Right lobe of liver (tissue), 6 donors: ENCODE measurements around the gene SPATA9. TPM values are rescaled to one million over a fixed set of nuclear protein-coding genes. Genes with fewer than 3 reads are reported as not detected.
A peak's percentile ranks its signal among the peaks of the same experiment; 100 is the strongest.

Source experiments
- ATAC-seq, 4 donors: fragments of 200-7000 bp; cut with Tn5 transposase; one replicate each; pipeline ENCODE4 v1.9.1; 2020; ENCODE audit warnings: mild to moderate bottlenecking in 4 of 4, moderate library complexity in 4 of 4
- DNase-seq, 3 donors: peaks; one replicate each; pipeline ENCODE4 v3.0.0-alpha.2; 2020
- H3K27ac ChIP-seq, 3 donors: fragments of 200-600 bp; one replicate each; pipeline ENCODE4 v1.8.0; 2022
- H3K27me3 ChIP-seq, 2 donors: fragments of 200-600 bp; one replicate each; pipeline ENCODE4 v1.8.0; 2022
- H3K36me3 ChIP-seq, 4 donors: fragments of 200-600 bp; sonication (generic) in 1 of 4; one replicate each; pipeline versions ENCODE4 v1.5.1 to v1.8.0; 2017 to 2022; ENCODE audit warnings: control low read depth in 1 of 4
- H3K4me1 ChIP-seq, 4 donors: fragments of 200-600 bp; sonication (generic) in 1 of 4; one replicate each; pipeline versions ENCODE4 v1.5.1 to v1.8.0; 2017 to 2022; ENCODE audit warnings: control low read depth in 1 of 4
- H3K4me3 ChIP-seq, 3 donors: fragments of 200-600 bp; one replicate each; pipeline ENCODE4 v1.8.0; 2022
- H3K9me3 ChIP-seq, 4 donors: fragments of 200-600 bp; sonication (generic) in 1 of 4; one replicate each; pipeline versions ENCODE4 v1.5.1 to v1.8.0; 2017 to 2022; ENCODE audit warnings: control low read depth in 1 of 4
- CTCF ChIP-seq, 4 donors: fragments of 200-600 bp in 3 of 4; fragments of 450-650 bp in 1 of 4; IDR thresholded peaks; one replicate each; pipeline versions ENCODE4 v1.5.1 to v1.8.0; 2016 to 2022; ENCODE audit warnings: antibody characterized with exemption in 4 of 4, mild to moderate bottlenecking in 2 of 4
- POLR2A ChIP-seq: fragments of 450-650 bp; IDR thresholded peaks from one replicate; pipeline ENCODE4 v1.6.1; 2017; ENCODE audit warnings: antibody characterized with exemption, mild to moderate bottlenecking
- WGBS: methylation state at CpG from one replicate; pipeline ENCODE4 v1.1.6; 2018; ENCODE audit warnings: low coverage, low lambda C conversion rate; ENCODE audit not compliant: insufficient coverage; ENCODE audit errors: missing lambda C conversion rate; 5-methylcytosine and 5-hydroxymethylcytosine counted together
- intact Hi-C, 2 donors: fragments of 100-400 bp; cut with DNase I; formaldehyde crosslinking; loops; one replicate each; pipeline versions ENCODE4 v1.11.2 to v1.14.1; 2022
- total RNA-seq, 6 experiments: library from RNA; depleted of rRNA in 2 of 6; stranded (reverse); fragments of >200 nt in 2 of 6; fragmentation: NEBNext Ultra II Directional in 3 of 6; extraction: Animal tissue kit (Norgen Biotek cat#: 25700) in 3 of 6; gene quantifications; one replicate each; pipeline versions ENCODE4 v1.1.0 to v1.2.4, GENCODE V29; 2016 to 2023
- donor health status: DM: no; HTN: yes; CAD: no.
- donor health status: DM: no; HTN: no; CAD: no.
- donor health status: DM: no; HTN: no; CAD: no.
- donor health status: DM: no; HTN: yes; CAD: no.
- donor health status: DM: no; HTN: yes; CAD: no.

The SPATA9 gene
- total RNA-seq, 6 experiments from 2014 or later, result 0.35 to 0.55 (median 0.38) TPM; not detected in 2

GRCh38 chr5:95644351-95645042 lies 38.3 kb downstream of the SPATA9 start:
- ATAC-seq (peak; percentile 20 to 32 (median 30)), DNase-seq (peak in 1 of 3 donors; percentile 63)
- peaks cover 0 to 41% (median 7%) of the 10 kb centered on the region in 4 donors for H3K4me1 ChIP-seq
- H3K36me3 ChIP-seq, result no peaks in the 10 kb centered on the region
- H3K27ac ChIP-seq, result peak overlapping the region; percentile 9 to 98 (median 87)
- 15% methylated on average over 4 of the region's 4 CpGs for WGBS
- no peaks in the 10 kb centered on the region for H3K27me3 ChIP-seq
- TF ChIP-seq POLR2A, result peak; percentile 32
- TF ChIP-seq CTCF (IDR thresholded peaks at IDR 0.05), result peak; percentile 76 to 81 (median 78)
- H3K9me3 ChIP-seq, result no peaks in the 10 kb centered on the region
- intact Hi-C loops, result loop anchor here in 1 of 2 donors (5.0 kb wide), 1 partner anchor 198 kb away; no protein-coding TSS in a partner anchor
- no peak overlapping the region for H3K4me3 ChIP-seq

- TF ChIP-seq POLR2A, result no peak
- no peak for TF ChIP-seq CTCF (IDR thresholded peaks at IDR 0.05)
- Histone ChIP-seq H3K27ac (peak overlapping the region in 2 of 3 donors; percentile 87 to 98), H3K36me3 (no peaks in the 10 kb centered on the region), H3K27me3 (no peaks in the 10 kb centered on the region), H3K4me1 (peaks cover 0 to 37% (median 7%) of the 10 kb centered on the region in 4 donors), H3K4me3 (no peak overlapping the region), H3K9me3 (no peaks in the 10 kb centered on the region)
- ATAC-seq, result peak in 2 of 4 donors; percentile 0 to 1
- WGBS, result 59% methylated on average over 5 of the region's 7 CpGs
- intact Hi-C loops, result no loop called here
- peak in 1 of 3 donors; percentile 58 for DNase-seq
Measured at GRCh38 chr5:95643152-95643551, 39.6 kb downstream of the SPATA9 start.

- H3K27ac ChIP-seq, result peak overlapping the region in 2 of 3 donors; percentile 87 to 98
- no peaks in the 10 kb centered on the region for H3K9me3 ChIP-seq
- 49% methylated on average over 5 of the region's 5 CpGs for WGBS
- intact Hi-C loops, result no loop called here
- TF ChIP-seq POLR2A (peak; percentile 82), CTCF (IDR thresholded peaks at IDR 0.05) (no peak)
- no peak overlapping the region for H3K4me3 ChIP-seq
- no peaks in the 10 kb centered on the region for H3K27me3 ChIP-seq
- no peaks in the 10 kb centered on the region for H3K36me3 ChIP-seq
- ATAC-seq, result peak; percentile 59 to 76 (median 70)
- peak in 2 of 3 donors; percentile 71 to 84 for DNase-seq
- H3K4me1 ChIP-seq, result peaks cover 0 to 29% (median 7%) of the 10 kb centered on the region in 4 donors
Measured at GRCh38 chr5:95641741-95642220, 41.0 kb downstream of the SPATA9 start.

- WGBS, result 80% methylated on average over 3 of the region's 3 CpGs
- no peak for TF ChIP-seq CTCF (IDR thresholded peaks at IDR 0.05)
- no peak for TF ChIP-seq POLR2A
Measured at GRCh38 chr5:95638632-95639031, 44.2 kb downstream of the SPATA9 start.

More at GRCh38 chr5:95638632-95639031, 44.2 kb downstream of the SPATA9 start:
- intact Hi-C loops, result no loop called here
- H3K9me3 ChIP-seq, result no peaks in the 10 kb centered on the region
- DNase-seq, result no peak
- no peaks in the 10 kb centered on the region for H3K36me3 ChIP-seq
- H3K27ac ChIP-seq, result no peak overlapping the region
- H3K4me1 ChIP-seq, result peaks cover 0 to 24% (median 7%) of the 10 kb centered on the region in 4 donors
- no peak for ATAC-seq
- no peaks in the 10 kb centered on the region for H3K27me3 ChIP-seq
- no peak overlapping the region for H3K4me3 ChIP-seq
